ENCODE results near the gene ATP5F1D.

The ATP5F1D gene

GRCh38 chr19:1274852-1275259, 33.3 kb downstream of the ATP5F1D start:
- Histone ChIP-seq H3K79me2 (ENCODE audit: control insufficient read depth, insufficient read depth, low read length, unreplicated experiment) (peaks cover 57% of the 10 kb centered on the region), H3K27ac (ENCODE audit: low read depth, low read length) (peak overlapping the region; percentile 93), H3K27me3 (ENCODE audit: insufficient read depth, low read length) (no peaks in the 10 kb centered on the region), H3K4me1 (ENCODE audit: control insufficient read depth, insufficient read depth, low read length, unreplicated experiment) (peaks cover 31% of the 10 kb centered on the region), H3K36me3 (ENCODE audit: insufficient read depth, low read length) (peaks cover 29% of the 10 kb centered on the region; the same call in 1 of the 2 replicates), H2AFZ (ENCODE audit: low read length, unreplicated experiment) (no peak overlapping the region), H3K4me3 (ENCODE audit: low read depth, low read length) (peak overlapping the region; percentile 89)

GRCh38 chr19:1275260-1275975, 33.9 kb downstream of the ATP5F1D start, which contains the start of gene FAM174C:
Gene FAM174C, plus strand, starts transcription at chr19:1275530. Its CDS starts 20 bp downstream, at chr19:1275550.
- peaks cover 29% of the 10 kb centered on the region; the same call in 1 of the 2 replicates for H3K36me3 ChIP-seq (ENCODE audit: insufficient read depth, low read length)
- peak within 1 kb of the TSS; percentile 38 for H2AFZ ChIP-seq (ENCODE audit: low read length, unreplicated experiment)
- H3K4me3 ChIP-seq (ENCODE audit: low read depth, low read length), result peak within 1 kb of the TSS; percentile 89
- H3K79me2 ChIP-seq (ENCODE audit: control insufficient read depth, insufficient read depth, low read length, unreplicated experiment), result peaks cover 52% of the 10 kb centered on the region
- H3K27me3 ChIP-seq (ENCODE audit: insufficient read depth, low read length), result no peaks in the 10 kb centered on the region
- peak within 1 kb of the TSS; percentile 93 for H3K27ac ChIP-seq (ENCODE audit: low read depth, low read length)
- peaks cover 29% of the 10 kb centered on the region for H3K4me1 ChIP-seq (ENCODE audit: control insufficient read depth, insufficient read depth, low read length, unreplicated experiment)

DNA sequence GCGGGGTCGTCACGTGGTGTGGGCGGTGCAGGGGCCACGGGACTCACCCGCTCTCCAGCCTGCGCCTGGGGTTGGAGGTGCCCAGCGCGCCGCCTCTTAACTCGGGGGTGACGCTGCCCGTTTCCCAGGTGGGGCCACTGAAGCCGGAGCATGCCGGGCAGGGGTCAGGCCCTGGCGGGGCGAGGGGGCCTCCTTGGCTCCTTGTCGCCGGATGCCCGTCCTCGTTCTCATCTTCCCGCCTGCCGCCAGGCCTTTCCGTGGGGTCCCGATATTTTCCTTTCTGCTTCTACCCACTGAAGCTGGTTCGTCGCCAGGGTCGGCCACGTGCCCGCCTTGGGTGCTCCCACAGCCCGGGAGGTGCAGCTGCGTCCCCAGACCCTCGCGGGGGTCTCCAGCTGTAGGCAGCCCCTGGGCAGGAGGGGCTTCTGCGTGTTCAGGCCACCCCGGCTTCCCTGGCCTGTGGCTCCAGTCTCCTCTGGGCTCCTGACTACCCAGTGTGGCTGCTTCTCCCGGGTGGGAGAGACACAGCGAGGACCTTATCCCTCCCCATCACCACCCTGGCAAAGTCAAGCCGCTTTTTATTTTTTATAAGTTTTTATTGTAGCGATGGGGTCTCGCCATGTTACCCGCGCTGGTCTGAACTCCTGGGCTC, 34.6 kb downstream of the ATP5F1D start:
- Histone ChIP-seq H3K79me2 (ENCODE audit: control insufficient read depth, insufficient read depth, low read length, unreplicated experiment) (peaks cover 45% of the 10 kb centered on the region), H3K4me1 (ENCODE audit: control insufficient read depth, insufficient read depth, low read length, unreplicated experiment) (peaks cover 23% of the 10 kb centered on the region), H3K36me3 (ENCODE audit: insufficient read depth, low read length) (peaks cover 25% of the 10 kb centered on the region; the same call in 1 of the 2 replicates), H3K27ac (ENCODE audit: low read depth, low read length) (peak overlapping the region; percentile 93), H3K27me3 (ENCODE audit: insufficient read depth, low read length) (no peaks in the 10 kb centered on the region), H2AFZ (ENCODE audit: low read length, unreplicated experiment) (no peak overlapping the region), H3K4me3 (ENCODE audit: low read depth, low read length) (peak overlapping the region; percentile 89)

DNA sequence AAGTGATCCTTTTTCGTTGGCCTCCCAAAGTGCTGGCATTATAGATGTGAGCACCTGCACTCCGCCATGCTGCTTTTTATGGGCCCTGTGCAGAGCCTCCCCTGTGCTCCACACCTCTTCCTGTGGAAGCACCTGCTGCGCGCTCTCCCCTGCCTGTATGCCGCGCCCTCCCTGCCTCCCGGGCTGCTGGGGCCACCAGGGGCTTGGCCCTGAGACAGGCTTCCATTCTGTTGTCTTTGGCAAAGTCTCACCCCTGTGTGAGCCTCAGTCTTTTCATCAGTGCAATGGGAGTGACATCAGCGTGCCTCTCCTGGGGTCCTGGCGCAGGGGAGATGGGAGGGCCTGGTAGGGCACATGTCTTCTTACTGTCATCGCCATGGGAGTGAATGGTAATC, 35.1 kb downstream of the ATP5F1D start:
- Histone ChIP-seq H3K4me1 (ENCODE audit: control insufficient read depth, insufficient read depth, low read length, unreplicated experiment) (peaks cover 17% of the 10 kb centered on the region), H3K36me3 (ENCODE audit: insufficient read depth, low read length) (peaks cover 21% of the 10 kb centered on the region; the same call in 1 of the 2 replicates), H2AFZ (ENCODE audit: low read length, unreplicated experiment) (no peak overlapping the region), H3K4me3 (ENCODE audit: low read depth, low read length) (peak overlapping the region; percentile 89), H3K27ac (ENCODE audit: low read depth, low read length) (peak overlapping the region; percentile 93; the same call in 1 of the 2 replicates), H3K79me2 (ENCODE audit: control insufficient read depth, insufficient read depth, low read length, unreplicated experiment) (peaks cover 39% of the 10 kb centered on the region), H3K27me3 (ENCODE audit: insufficient read depth, low read length) (no peaks in the 10 kb centered on the region)

DNA sequence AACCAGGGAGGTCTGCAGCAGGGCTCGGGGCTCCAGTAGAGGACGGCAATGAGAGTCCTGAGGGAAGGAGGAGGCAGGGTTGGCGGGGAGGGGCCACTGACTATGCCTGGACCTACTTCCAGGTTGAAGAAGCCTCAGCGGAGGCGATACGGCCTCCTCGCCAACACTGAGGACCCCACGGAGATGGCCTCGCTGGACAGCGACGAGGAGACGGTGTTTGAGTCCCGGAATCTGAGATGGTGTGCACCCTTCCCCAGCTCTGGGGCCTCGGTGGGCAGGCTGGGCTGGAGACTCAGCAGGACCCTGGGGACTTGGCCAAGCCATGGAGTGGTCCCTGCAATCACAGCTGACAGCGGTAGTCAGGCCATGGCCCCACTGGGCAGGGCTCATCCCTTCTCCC, 35.5 kb downstream of the ATP5F1D start:
- Histone ChIP-seq H3K36me3 (ENCODE audit: insufficient read depth, low read length) (peaks cover 20% of the 10 kb centered on the region; the same call in 1 of the 2 replicates), H2AFZ (ENCODE audit: low read length, unreplicated experiment) (no peak overlapping the region), H3K27ac (ENCODE audit: low read depth, low read length) (no peak overlapping the region), H3K27me3 (ENCODE audit: insufficient read depth, low read length) (no peaks in the 10 kb centered on the region), H3K4me1 (ENCODE audit: control insufficient read depth, insufficient read depth, low read length, unreplicated experiment) (peaks cover 16% of the 10 kb centered on the region), H3K4me3 (ENCODE audit: low read depth, low read length) (no peak overlapping the region; the same call in 1 of the 2 replicates), H3K79me2 (ENCODE audit: control insufficient read depth, insufficient read depth, low read length, unreplicated experiment) (peaks cover 35% of the 10 kb centered on the region)

- Histone ChIP-seq H3K27me3 (ENCODE audit: insufficient read depth, low read length) (no peaks in the 10 kb centered on the region), H3K79me2 (ENCODE audit: control insufficient read depth, insufficient read depth, low read length, unreplicated experiment) (peaks cover 25% of the 10 kb centered on the region), H2AFZ (ENCODE audit: low read length, unreplicated experiment) (no peak overlapping the region), H3K4me3 (ENCODE audit: low read depth, low read length) (no peak overlapping the region), H3K36me3 (ENCODE audit: insufficient read depth, low read length) (peaks cover 10% of the 10 kb centered on the region; the same call in 1 of the 2 replicates), H3K27ac (ENCODE audit: low read depth, low read length) (no peak overlapping the region), H3K4me1 (ENCODE audit: control insufficient read depth, insufficient read depth, low read length, unreplicated experiment) (peaks cover 16% of the 10 kb centered on the region)
Measured at GRCh38 chr19:1278074-1278473, 36.5 kb downstream of the ATP5F1D start.

- no peak overlapping the region for H2AFZ ChIP-seq (ENCODE audit: low read length, unreplicated experiment)
- no peak overlapping the region for H3K4me3 ChIP-seq (ENCODE audit: low read depth, low read length)
- no peak overlapping the region for H3K27ac ChIP-seq (ENCODE audit: low read depth, low read length)
- H3K79me2 ChIP-seq (ENCODE audit: control insufficient read depth, insufficient read depth, low read length, unreplicated experiment), result peaks cover 16% of the 10 kb centered on the region
- peaks cover 12% of the 10 kb centered on the region for H3K4me1 ChIP-seq (ENCODE audit: control insufficient read depth, insufficient read depth, low read length, unreplicated experiment)
- H3K27me3 ChIP-seq (ENCODE audit: insufficient read depth, low read length), result peaks cover 2% of the 10 kb centered on the region
- H3K36me3 ChIP-seq (ENCODE audit: insufficient read depth, low read length), result peaks cover 3% of the 10 kb centered on the region; the same call in 1 of the 2 replicates
Measured at GRCh38 chr19:1278713-1279660, 37.4 kb downstream of the ATP5F1D start.

DNA sequence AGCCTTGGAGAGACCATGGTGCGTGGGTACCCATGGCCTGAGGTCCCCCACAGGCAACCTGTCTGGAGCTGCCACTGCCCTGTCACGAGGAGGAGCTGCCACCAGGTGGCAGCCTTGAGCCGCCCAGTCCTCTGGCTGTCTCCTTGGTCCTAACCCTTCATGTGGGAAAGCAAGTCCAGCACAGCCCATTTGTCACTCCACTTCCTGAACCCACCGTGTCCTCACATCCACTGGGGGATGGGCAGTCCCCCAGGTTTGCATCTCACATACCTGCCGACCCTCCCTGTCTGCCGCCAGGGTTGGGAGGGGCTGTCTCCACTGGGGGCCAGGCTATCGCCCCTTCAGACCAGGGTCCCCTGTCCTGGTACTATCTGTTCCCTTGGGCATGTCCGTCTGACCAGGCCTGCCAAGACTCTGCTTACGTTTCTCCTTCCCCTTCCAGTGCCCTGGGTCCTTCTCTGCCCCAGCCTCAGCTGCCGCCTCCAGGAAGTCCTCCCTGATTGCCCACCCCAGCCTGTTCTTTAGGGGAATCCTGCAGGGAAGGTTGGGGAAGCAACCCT, 38.3 kb downstream of the ATP5F1D start:
- Histone ChIP-seq H2AFZ (ENCODE audit: low read length, unreplicated experiment) (no peak overlapping the region), H3K36me3 (ENCODE audit: insufficient read depth, low read length) (no peaks in the 10 kb centered on the region), H3K4me1 (ENCODE audit: control insufficient read depth, insufficient read depth, low read length, unreplicated experiment) (peaks cover 5% of the 10 kb centered on the region), H3K27ac (ENCODE audit: low read depth, low read length) (no peak overlapping the region), H3K4me3 (ENCODE audit: low read depth, low read length) (no peak overlapping the region), H3K79me2 (ENCODE audit: control insufficient read depth, insufficient read depth, low read length, unreplicated experiment) (peaks cover 10% of the 10 kb centered on the region), H3K27me3 (ENCODE audit: insufficient read depth, low read length) (peaks cover 11% of the 10 kb centered on the region)

- peaks cover 10% of the 10 kb centered on the region for H3K79me2 ChIP-seq (ENCODE audit: control insufficient read depth, insufficient read depth, low read length, unreplicated experiment)
- no peaks in the 10 kb centered on the region for H3K36me3 ChIP-seq (ENCODE audit: insufficient read depth, low read length)
- no peak overlapping the region for H3K4me3 ChIP-seq (ENCODE audit: low read depth, low read length)
- H2AFZ ChIP-seq (ENCODE audit: low read length, unreplicated experiment), result no peak overlapping the region
- peaks cover 17% of the 10 kb centered on the region for H3K27me3 ChIP-seq (ENCODE audit: insufficient read depth, low read length)
- no peak overlapping the region for H3K27ac ChIP-seq (ENCODE audit: low read depth, low read length)
- H3K4me1 ChIP-seq (ENCODE audit: control insufficient read depth, insufficient read depth, low read length, unreplicated experiment), result peaks cover 4% of the 10 kb centered on the region
Measured at GRCh38 chr19:1280636-1281568, 39.4 kb downstream of the ATP5F1D start.
